DND-41 (cell line): Measurements from ENCODE around the gene THAP12.

Experiments
- CTCF ChIP-seq: IDR thresholded peaks from 2 replicates; pipeline ENCODE4 v1.5.1; 2012; ENCODE audit warnings: borderline replicate concordance, low read length, moderate library complexity, mild to moderate bottlenecking; ENCODE audit not compliant: poor library complexity, severe bottlenecking; ENCODE audit errors: extremely low read depth
- EZH2 ChIP-seq: IDR thresholded peaks from 3 replicates; pipeline ENCODE4 v1.6.1; 2012; ENCODE audit warnings: borderline replicate concordance, low read depth, mild to moderate bottlenecking, moderate library complexity, low read length, inconsistent platforms; ENCODE audit not compliant: severe bottlenecking

DNA sequence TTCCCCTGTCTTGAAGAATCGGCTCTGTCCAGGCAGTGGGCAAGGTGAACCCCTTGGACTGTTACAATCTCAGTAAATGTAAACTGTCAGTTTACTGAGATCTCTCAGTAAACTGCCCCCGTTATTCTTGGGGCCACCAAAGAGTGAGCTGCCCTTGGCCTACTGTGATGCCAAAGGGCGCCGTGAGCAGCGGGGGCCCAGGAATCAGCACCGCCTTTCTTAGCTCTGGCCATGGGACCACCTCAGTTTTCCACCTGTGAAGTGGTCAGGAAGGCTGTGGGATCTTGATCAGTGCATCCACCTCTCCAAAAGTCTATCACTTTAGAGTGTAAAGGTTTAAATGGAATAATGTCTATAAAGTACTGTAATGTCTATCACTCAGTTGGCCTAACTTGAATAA lies 57.1 kb downstream of the THAP12 start:
- no peak for TF ChIP-seq CTCF
- no peak for TF ChIP-seq EZH2
